Body of pancreas (tissue), 4 donors: ENCODE results near the gene TGIF2. TPM values are rescaled to one million over a fixed set of nuclear protein-coding genes. Genes with fewer than 3 reads are reported as not detected.

Experiments used
- ATAC-seq: fragments of 150-250 bp; one replicate; pipeline ENCODE4 v1.9.1; 2016
- DNase-seq, 4 donors: peaks; one replicate each; pipeline ENCODE4 v3.0.0-alpha.2; 2019
- H3K27ac ChIP-seq, 4 donors: fragments of 200-600 bp; sonication (generic); 1 replicate in 3 of 4; 2 replicates in 1 of 4; pipeline versions ENCODE4 v1.5.1 to v1.6.1; 2016 to 2019; ENCODE audit warnings: mild to moderate bottlenecking in 1 of 4, mixed read lengths in 1 of 4, moderate library complexity in 1 of 4
- H3K27me3 ChIP-seq, 2 donors: fragments of 200-600 bp; sonication (generic); one replicate each; pipeline ENCODE4 v1.6.0; 2016; ENCODE audit warnings: mild to moderate bottlenecking in 1 of 2
- H3K36me3 ChIP-seq, 2 donors: fragments of 200-600 bp; sonication (generic); replicated peaks in 1 of 2; 2 replicates each; pipeline ENCODE4 v1.5.1; 2016; ENCODE audit warnings: low read depth in 2 of 2; ENCODE audit not compliant: insufficient read depth in 1 of 2
- H3K4me1 ChIP-seq: fragments of 200-600 bp; sonication (generic); one replicate; pipeline ENCODE4 v1.6.0; 2016
- H3K4me3 ChIP-seq, 2 donors: fragments of 200-600 bp; sonication (generic); 1 replicate in 1 of 2; 2 replicates in 1 of 2; pipeline ENCODE4 v1.5.1; 2016 to 2019
- H3K9me3 ChIP-seq, 3 donors: fragments of 200-600 bp; sonication (generic); 1 replicate in 2 of 3; 2 replicates in 1 of 3; pipeline ENCODE4 v1.5.1; 2016
- CTCF ChIP-seq, 7 experiments: fragments of 450-650 bp in 4 of 7; fragments of 200-600 bp in 3 of 7; sonication (generic) in 3 of 7; IDR thresholded peaks; one replicate each; pipeline ENCODE4 v1.5.1; 2016 to 2019; ENCODE audit warnings: antibody characterized with exemption in 7 of 7
- POLR2A ChIP-seq, 3 donors: fragments of 450-650 bp; IDR thresholded peaks; one replicate each; pipeline ENCODE4 v1.6.1; 2016; ENCODE audit warnings: antibody characterized with exemption in 3 of 3, mild to moderate bottlenecking in 2 of 3
- WGBS, 2 donors: methylation state at CpG; one replicate each; pipeline ENCODE4 v1.1.5; 2017; 5-methylcytosine and 5-hydroxymethylcytosine counted together
- intact Hi-C: fragments of 100-400 bp; cut with DNase I; formaldehyde crosslinking; loops from one replicate; pipeline ENCODE4 v1.15.1; 2023
- total RNA-seq, 2 donors: library from RNA; depleted of rRNA; stranded (reverse); fragments of >200 nt; gene quantifications; one replicate each; pipeline ENCODE4 v1.1.0, GENCODE V29; 2016

The TGIF2 gene
- total RNA-seq, 2 donors from 2014 or later = 15.2 to 18.7 TPM

- Histone ChIP-seq H3K27me3 (no peaks in the 10 kb centered on the region), H3K36me3 (no peaks in the 10 kb centered on the region), H3K9me3 (no peaks in the 10 kb centered on the region), H3K4me1 (no peaks in the 10 kb centered on the region), H3K4me3 (no peak overlapping the region), H3K27ac (no peak overlapping the region)
- ATAC-seq = no peak
- TF ChIP-seq POLR2A (IDR thresholded peaks at IDR 0.05) = no peak
- TF ChIP-seq CTCF (IDR thresholded peaks at IDR 0.05) = peak in 5 of 7 experiments; percentile 9 to 44 (median 38)
- WGBS, 2 donors = 89 to 92% methylated on average over 9 of the region's 9 CpGs
- intact Hi-C loops = loop anchor here (5.0 kb wide), 1 partner anchor 35 kb away; no protein-coding TSS in a partner anchor
- peak in 3 of 4 donors; percentile 31 to 40 (median 33) for DNase-seq
These were observed 18.7 kb downstream of the TGIF2 start for GRCh38 chr20:36591854-36592641.

- no peaks in the 10 kb centered on the region for H3K4me1 ChIP-seq
- H3K9me3 ChIP-seq = no peaks in the 10 kb centered on the region
- no peak overlapping the region for H3K4me3 ChIP-seq
- intact Hi-C loops = loop anchor here (5.0 kb wide), 1 partner anchor 36 kb away; no protein-coding TSS in a partner anchor
- H3K27ac ChIP-seq = no peak overlapping the region
- H3K27me3 ChIP-seq = no peaks in the 10 kb centered on the region
- no peak for DNase-seq
- WGBS, 2 donors = 83 to 86% methylated on average over 1 to 5 of the region's 5 CpGs
- TF ChIP-seq POLR2A (IDR thresholded peaks at IDR 0.05) (no peak), CTCF (IDR thresholded peaks at IDR 0.05) (no peak)
- H3K36me3 ChIP-seq = no peaks in the 10 kb centered on the region
- ATAC-seq = no peak
These were observed 20.0 kb downstream of the TGIF2 start for GRCh38 chr20:36593347-36593929.

GRCh38 chr20:36599912-36600345, 26.5 kb downstream of the TGIF2 start:
- no peak overlapping the region for H3K27ac ChIP-seq
- no peak for ATAC-seq
- H3K4me1 ChIP-seq = peaks cover 2% of the 10 kb centered on the region
- no peaks in the 10 kb centered on the region for H3K36me3 ChIP-seq
- no peak for DNase-seq
- no peaks in the 10 kb centered on the region for H3K27me3 ChIP-seq
- 39 to 55% methylated on average over 5 of the region's 5 CpGs for WGBS, 2 donors
- intact Hi-C loops = no loop called here
- no peak overlapping the region for H3K4me3 ChIP-seq
- no peaks in the 10 kb centered on the region for H3K9me3 ChIP-seq
- no peak for TF ChIP-seq CTCF (IDR thresholded peaks at IDR 0.05)
- no peak for TF ChIP-seq POLR2A (IDR thresholded peaks at IDR 0.05)

- ATAC-seq (no peak), DNase-seq (no peak)
- Histone ChIP-seq H3K27ac (no peak overlapping the region), H3K9me3 (no peaks in the 10 kb centered on the region), H3K4me1 (peaks cover 8% of the 10 kb centered on the region), H3K36me3 (no peaks in the 10 kb centered on the region), H3K27me3 (no peaks in the 10 kb centered on the region), H3K4me3 (no peak overlapping the region)
- intact Hi-C loops = no loop called here
- no peak for TF ChIP-seq POLR2A (IDR thresholded peaks at IDR 0.05)
- no peak for TF ChIP-seq CTCF (IDR thresholded peaks at IDR 0.05)
- WGBS, 2 donors = 50 to 57% methylated on average over 1 of the region's 1 CpG
These were observed 28.1 kb downstream of the TGIF2 start for GRCh38 chr20:36601540-36601939.
